CD14-positive monocyte (primary cell): ENCODE measurements around the gene MYBPC2. TPM values are rescaled to one million over a fixed set of nuclear protein-coding genes. Genes with fewer than 3 reads are reported as not detected.

Experiments
- DNase-seq, 3 donors: peaks; one replicate each; pipeline ENCODE4 v3.0.0-alpha.2; 2011 to 2022
- H2AFZ ChIP-seq: 2 replicates; pipeline ENCODE4 v1.6.0; 2012; ENCODE audit warnings: mild to moderate bottlenecking, low read depth, low read length, inconsistent platforms; ENCODE audit not compliant: insufficient read depth, poor library complexity, severe bottlenecking
- H3K27ac ChIP-seq, 2 donors: 1 replicate in 1 of 2; 2 replicates in 1 of 2; pipeline ENCODE4 v1.5.1; 2012 to 2013; ENCODE audit warnings: low read length in 2 of 2, control low read depth in 1 of 2, inconsistent platforms in 1 of 2, low read depth in 1 of 2, mild to moderate bottlenecking in 1 of 2
- H3K27me3 ChIP-seq, 2 donors: one replicate each; pipeline versions ENCODE4 v1.6.0 to v1.6.1; 2011 to 2013; ENCODE audit warnings: low read length in 2 of 2; ENCODE audit not compliant: control insufficient read depth in 2 of 2, insufficient read depth in 2 of 2
- H3K36me3 ChIP-seq, 2 donors: replicated peaks in 1 of 2; 1 replicate in 1 of 2; 2 replicates in 1 of 2; pipeline versions ENCODE4 v1.5.1 to v1.6.1; 2012 to 2013; ENCODE audit warnings: low read length in 2 of 2, control low read depth in 1 of 2, inconsistent platforms in 1 of 2, mild to moderate bottlenecking in 1 of 2; ENCODE audit not compliant: insufficient read depth in 2 of 2, control insufficient read depth in 1 of 2
- H3K4me1 ChIP-seq, 2 donors: 1 replicate in 1 of 2; 2 replicates in 1 of 2; pipeline versions ENCODE4 v1.5.1 to v1.6.1; 2012 to 2013; ENCODE audit warnings: low read length in 2 of 2, control low read depth in 1 of 2, inconsistent platforms in 1 of 2, mild to moderate bottlenecking in 1 of 2, moderate library complexity in 1 of 2; ENCODE audit not compliant: insufficient read depth in 2 of 2, control insufficient read depth in 1 of 2
- H3K4me2 ChIP-seq: replicated peaks from 2 replicates; pipeline ENCODE3; 2012; ENCODE audit warnings: low read length, moderate library complexity, mild to moderate bottlenecking; ENCODE audit not compliant: poor library complexity, severe bottlenecking; ENCODE audit errors: extremely low read depth
- H3K4me3 ChIP-seq, 3 experiments: fragments of 200-600 bp in 1 of 3; sonication (generic) in 1 of 3; replicated peaks in 1 of 3; 1 replicate in 2 of 3; 2 replicates in 1 of 3; pipeline ENCODE4 v1.5.1; 2011 to 2013; ENCODE audit warnings: low read length in 3 of 3, mild to moderate bottlenecking in 3 of 3, control low read depth in 2 of 3, low read depth in 2 of 3, inconsistent platforms in 1 of 3, moderate library complexity in 1 of 3
- H3K79me2 ChIP-seq: 2 replicates; pipeline ENCODE4 v1.6.0; 2012; ENCODE audit warnings: mild to moderate bottlenecking, control low read depth, inconsistent platforms, low read length, moderate library complexity; ENCODE audit not compliant: insufficient read depth
- H3K9ac ChIP-seq: 2 replicates; pipeline ENCODE4 v1.6.0; 2017; ENCODE audit warnings: low read length, mild to moderate bottlenecking; ENCODE audit not compliant: insufficient read depth, poor library complexity, severe bottlenecking
- H3K9me3 ChIP-seq, 2 donors: replicated peaks in 1 of 2; 1 replicate in 1 of 2; 2 replicates in 1 of 2; pipeline versions ENCODE4 v1.5.1 to v1.6.1; 2012 to 2013; ENCODE audit warnings: low read length in 2 of 2, control low read depth in 1 of 2; ENCODE audit not compliant: control insufficient read depth in 1 of 2, insufficient read depth in 1 of 2
- H4K20me1 ChIP-seq: 2 replicates; pipeline ENCODE4 v1.6.0; 2012; ENCODE audit warnings: mild to moderate bottlenecking, low read length, control low read depth, moderate library complexity; ENCODE audit not compliant: insufficient read depth
- H3K27ac Mint-ChIP-seq, 7 donors: one replicate each; pipeline ENCODE4 v1.8.0; 2020; ENCODE audit warnings: mild to moderate bottlenecking in 7 of 7, mixed read lengths in 7 of 7, moderate library complexity in 6 of 7, inconsistent platforms in 2 of 7
- H3K27me3 Mint-ChIP-seq, 3 donors: one replicate each; pipeline ENCODE4 v1.8.0; 2021 to 2022; ENCODE audit warnings: low read depth in 3 of 3, mild to moderate bottlenecking in 3 of 3, mixed read lengths in 3 of 3, moderate library complexity in 3 of 3, inconsistent platforms in 1 of 3
- H3K36me3 Mint-ChIP-seq, 2 donors: one replicate each; pipeline ENCODE4 v1.8.0; 2020; ENCODE audit warnings: mixed read lengths in 2 of 2, inconsistent platforms in 1 of 2, mild to moderate bottlenecking in 1 of 2
- H3K4me1 Mint-ChIP-seq: one replicate; pipeline ENCODE4 v1.8.0; 2020; ENCODE audit warnings: mild to moderate bottlenecking, mixed read lengths
- H3K4me3 Mint-ChIP-seq, 2 donors: one replicate each; pipeline ENCODE4 v1.8.0; 2020; ENCODE audit warnings: mild to moderate bottlenecking in 2 of 2, mixed read lengths in 2 of 2, moderate library complexity in 1 of 2
- H3K9me3 Mint-ChIP-seq, 7 donors: one replicate each; pipeline ENCODE4 v1.8.0; 2020 to 2022; ENCODE audit warnings: mixed read lengths in 7 of 7, mild to moderate bottlenecking in 6 of 7, moderate library complexity in 6 of 7, inconsistent platforms in 2 of 7
- WGBS: methylation state at CpG from one replicate; pipeline ENCODE4 v1.1.5; 2013; ENCODE audit warnings: missing lambda C conversion rate; ENCODE audit not compliant: insufficient coverage; 5-methylcytosine and 5-hydroxymethylcytosine counted together
- intact Hi-C, 2 donors: fragments of 100-400 bp; cut with micrococcal nuclease; formaldehyde crosslinking; loops; one replicate each; pipeline versions ENCODE4 v1.15.0 to v1.15.1; 2023
- polyA plus RNA-seq, 3 donors: library from polyadenylated mRNA; depleted of rRNA in 1 of 3; unstranded in 2 of 3; stranded (reverse) in 1 of 3; fragments of 300-500 nt in 2 of 3; fragments of >200 nt in 1 of 3; fragmentation: Illumina TruSeq in 2 of 3; gene quantifications; 1 replicate in 2 of 3; 2 replicates in 1 of 3; pipeline ENCODE4 v1.2.3, GENCODE V29; 2012 to 2021
- TF ChIP-seq, protein P1 (sequence below): fragments of 200-600 bp; IDR thresholded peaks from one replicate; pipeline ENCODE4 v1.8.0; 2022; ENCODE audit warnings: antibody characterized with exemption, mild to moderate bottlenecking

The MYBPC2 gene
- polyA plus RNA-seq, 3 donors = not detected

DNA sequence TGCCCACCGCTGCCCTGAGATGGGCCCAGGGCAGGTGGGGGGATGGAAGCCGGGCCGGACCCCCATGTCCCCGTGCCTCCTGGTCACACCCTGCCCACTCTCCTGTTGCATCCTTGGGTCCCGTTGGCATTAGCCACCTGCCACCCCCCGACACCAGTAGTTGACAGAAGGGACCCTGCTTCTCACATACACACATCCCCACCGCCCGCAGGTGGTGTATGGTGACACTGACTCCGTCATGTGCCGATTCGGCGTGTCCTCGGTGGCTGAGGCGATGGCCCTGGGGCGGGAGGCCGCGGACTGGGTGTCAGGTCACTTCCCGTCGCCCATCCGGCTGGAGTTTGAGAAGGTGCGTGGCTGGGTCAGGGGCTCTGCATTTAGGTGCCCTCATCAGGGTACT, 19.2 kb upstream of the MYBPC2 start:
- Histone ChIP-seq H3K9me3 (peaks cover 0 to 4% of the 10 kb centered on the region in 2 donors), H3K9ac (no peak overlapping the region), H3K4me1 (peaks cover 32 to 38% of the 10 kb centered on the region in 2 donors), H2AFZ (no peak overlapping the region), H3K79me2 (no peaks in the 10 kb centered on the region), H3K27me3 (peaks cover 0 to 4% of the 10 kb centered on the region in 2 donors), H3K4me2 (no peak overlapping the region), H4K20me1 (no peaks in the 10 kb centered on the region), H3K36me3 (peaks cover 15 to 24% of the 10 kb centered on the region in 2 donors), H3K4me3 (no peak overlapping the region), H3K27ac (no peak overlapping the region)
- DNase-seq = peak in 1 of 3 donors; percentile 3
- peaks cover 19 to 31% of the 10 kb centered on the region in 2 donors for H3K36me3 Mint-ChIP-seq
- no peak overlapping the region for H3K27ac Mint-ChIP-seq
- TF ChIP-seq, protein P1, sequence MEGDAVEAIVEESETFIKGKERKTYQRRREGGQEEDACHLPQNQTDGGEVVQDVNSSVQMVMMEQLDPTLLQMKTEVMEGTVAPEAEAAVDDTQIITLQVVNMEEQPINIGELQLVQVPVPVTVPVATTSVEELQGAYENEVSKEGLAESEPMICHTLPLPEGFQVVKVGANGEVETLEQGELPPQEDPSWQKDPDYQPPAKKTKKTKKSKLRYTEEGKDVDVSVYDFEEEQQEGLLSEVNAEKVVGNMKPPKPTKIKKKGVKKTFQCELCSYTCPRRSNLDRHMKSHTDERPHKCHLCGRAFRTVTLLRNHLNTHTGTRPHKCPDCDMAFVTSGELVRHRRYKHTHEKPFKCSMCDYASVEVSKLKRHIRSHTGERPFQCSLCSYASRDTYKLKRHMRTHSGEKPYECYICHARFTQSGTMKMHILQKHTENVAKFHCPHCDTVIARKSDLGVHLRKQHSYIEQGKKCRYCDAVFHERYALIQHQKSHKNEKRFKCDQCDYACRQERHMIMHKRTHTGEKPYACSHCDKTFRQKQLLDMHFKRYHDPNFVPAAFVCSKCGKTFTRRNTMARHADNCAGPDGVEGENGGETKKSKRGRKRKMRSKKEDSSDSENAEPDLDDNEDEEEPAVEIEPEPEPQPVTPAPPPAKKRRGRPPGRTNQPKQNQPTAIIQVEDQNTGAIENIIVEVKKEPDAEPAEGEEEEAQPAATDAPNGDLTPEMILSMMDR = no peak
- H3K9me3 Mint-ChIP-seq = peaks cover 0 to 6% (median 0%) of the 10 kb centered on the region in 7 donors
- H3K4me1 Mint-ChIP-seq = peaks cover 19% of the 10 kb centered on the region
- peaks cover 3 to 7% (median 3%) of the 10 kb centered on the region in 3 donors for H3K27me3 Mint-ChIP-seq
- H3K4me3 Mint-ChIP-seq = no peak overlapping the region
- intact Hi-C loops = loop anchor here in 1 of 2 donors (5.0 kb wide), 1 partner anchor 46 kb away; the partner anchor contains the start of gene NAPSA
- 97% methylated on average over 19 of the region's 21 CpGs for WGBS

DNA sequence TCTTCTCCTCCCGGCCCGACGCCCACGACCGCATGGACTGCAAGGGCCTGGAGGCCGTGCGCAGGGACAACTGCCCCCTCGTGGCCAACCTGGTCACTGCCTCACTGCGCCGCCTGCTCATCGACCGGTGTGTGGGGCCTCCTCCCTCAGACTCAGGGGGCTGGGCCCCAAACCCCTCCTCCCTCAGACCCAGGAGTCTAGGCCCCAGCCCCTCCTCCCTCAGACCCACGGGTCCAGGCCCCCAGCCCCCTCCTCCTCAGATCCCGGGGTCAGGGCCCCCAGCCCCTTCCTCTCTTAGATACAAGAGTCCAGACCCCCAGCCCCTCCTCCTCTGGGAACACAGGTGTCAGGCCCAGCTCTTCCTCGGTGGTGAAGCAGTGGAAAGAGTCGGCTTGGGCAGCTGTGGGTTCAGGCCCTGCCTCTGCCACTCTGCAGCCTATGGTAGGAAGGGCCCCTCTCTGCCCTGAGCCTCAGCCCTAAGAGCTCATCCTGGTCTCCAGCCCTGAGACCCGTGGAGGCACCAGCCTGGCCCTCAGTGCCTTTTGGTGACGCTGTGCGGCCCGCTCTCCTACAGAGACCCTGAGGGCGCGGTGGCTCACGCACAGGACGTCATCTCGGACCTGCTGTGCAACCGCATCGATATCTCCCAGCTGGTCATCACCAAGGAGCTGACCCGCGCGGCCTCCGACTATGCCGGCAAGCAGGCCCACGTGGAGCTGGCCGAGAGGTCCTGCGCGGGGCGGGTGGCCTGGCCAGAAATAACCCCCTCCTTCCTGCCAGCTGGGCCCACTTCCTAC, 17.6 kb upstream of the MYBPC2 start:
- peak overlapping the region; percentile 65 to 73 for H3K27ac ChIP-seq
- peaks cover 3 to 9% of the 10 kb centered on the region in 2 donors for H3K36me3 ChIP-seq
- peak; percentile 72 to 76 (median 74) for DNase-seq
- no peaks in the 10 kb centered on the region for H4K20me1 ChIP-seq
- 10% methylated on average over 32 of the region's 37 CpGs for WGBS
- peaks cover 0 to 4% of the 10 kb centered on the region in 2 donors for H3K9me3 ChIP-seq
- Mint-ChIP-seq H3K36me3 (peaks cover 15 to 19% of the 10 kb centered on the region in 2 donors), H3K4me3 (peak overlapping the region; percentile 55 to 63), H3K27ac (peak overlapping the region; percentile 69 to 93 (median 86)), H3K9me3 (peaks cover 0 to 8% (median 0%) of the 10 kb centered on the region in 7 donors), H3K4me1 (peaks cover 32% of the 10 kb centered on the region), H3K27me3 (peaks cover 16 to 22% (median 19%) of the 10 kb centered on the region in 3 donors)
- H2AFZ ChIP-seq = peak overlapping the region; percentile 60
- intact Hi-C loops = loop anchor here (2.0 to 5.0 kb wide), 4 partner anchors 38 to 48 kb away; partner anchors contain the start of genes NAPSA (in 1 of the 2) and NR1H2 (in 1 of the 2)
- TF ChIP-seq, protein P1 = peak; percentile 95
- H3K4me1 ChIP-seq = peaks cover 41 to 51% of the 10 kb centered on the region in 2 donors
- H3K79me2 ChIP-seq = no peaks in the 10 kb centered on the region
- H3K9ac ChIP-seq = peak overlapping the region; percentile 24
- peaks cover 5 to 19% of the 10 kb centered on the region in 2 donors for H3K27me3 ChIP-seq
- H3K4me2 ChIP-seq = peak overlapping the region; percentile 73
- H3K4me3 ChIP-seq = peak overlapping the region in 2 of 3 experiments; percentile 11 to 53
